ENCODE measurements around the gene SLC12A3. TPM values are rescaled to one million over a fixed set of nuclear protein-coding genes. Genes with fewer than 3 reads are reported as not detected.
"Not testable (repeated sequence)": the region's sequence is repeated elsewhere in the genome, so short reads cannot be mapped to it uniquely, and the experiment has no call there.

SLC12A3 gene
- total RNA-seq, 1 donor from 2014 or later: 5.0 TPM

DNA sequence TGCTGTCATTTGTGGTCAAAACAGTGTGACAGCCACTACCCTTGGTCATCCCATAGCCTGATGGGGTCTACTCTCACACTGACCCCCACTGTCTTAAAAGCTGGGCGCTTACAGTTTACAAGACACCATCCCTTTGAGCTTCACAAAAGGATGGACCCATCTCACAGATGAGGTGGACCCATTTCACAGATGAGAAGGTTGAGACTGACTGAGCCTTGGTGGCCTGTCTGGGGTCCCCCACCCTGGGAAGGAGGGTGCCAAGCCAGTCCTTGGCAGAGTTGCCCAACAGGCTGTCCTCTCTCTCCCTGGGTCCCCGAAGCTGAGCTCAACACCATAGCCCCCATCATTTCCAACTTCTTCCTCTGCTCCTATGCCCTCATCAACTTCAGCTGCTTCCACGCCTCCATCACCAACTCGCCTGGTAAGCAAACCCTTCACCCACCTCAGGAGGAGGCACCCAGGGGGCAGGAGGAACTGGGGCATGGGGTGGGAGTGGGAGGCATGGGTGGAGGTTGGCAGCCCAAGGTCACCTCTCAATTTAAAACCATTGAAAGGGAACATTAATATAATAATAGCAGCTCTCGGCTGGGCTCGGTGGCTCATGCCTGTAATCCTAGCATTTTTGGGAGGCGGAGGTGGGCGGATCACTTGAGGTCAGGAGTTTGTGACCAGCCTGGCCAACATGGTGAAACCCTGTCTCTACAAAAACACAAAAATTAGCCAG is 17.2 kb downstream of the SLC12A3 start:
- no peaks in the 10 kb centered on the region for H3K27me3 Mint-ChIP-seq

DNA sequence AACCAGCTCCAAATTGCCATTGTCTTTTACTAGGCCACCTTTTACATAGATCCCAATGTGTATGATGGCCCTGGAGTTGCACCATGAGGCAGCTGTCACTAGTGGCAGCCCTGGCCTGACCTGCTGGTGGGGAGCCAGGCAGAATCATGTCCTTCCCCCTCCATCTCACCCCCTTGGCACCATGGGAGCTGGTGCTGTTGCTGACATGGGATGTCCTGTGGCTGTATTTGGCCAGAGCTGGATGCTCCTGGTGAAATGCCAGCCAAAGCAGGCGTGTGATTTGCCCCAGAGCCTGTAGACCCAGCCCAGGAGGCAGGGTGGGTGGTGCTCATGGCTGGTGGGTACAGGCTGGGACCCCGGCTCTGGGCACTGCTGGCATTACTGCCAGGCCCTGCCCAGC is 18.6 kb downstream of the SLC12A3 start:
- no peak overlapping the region for H3K4me3 Mint-ChIP-seq
- H3K27me3 Mint-ChIP-seq: no peaks in the 10 kb centered on the region
- no peaks in the 10 kb centered on the region for H3K9me3 Mint-ChIP-seq
- POLR2A ChIA-PET: interaction anchor here (0.7 to 2.2 kb wide), 5 partner anchors 27 to 654 kb away, joined by 3 to 7 read pairs (median 5); no protein-coding TSS in a partner anchor
- TF ChIP-seq, protein P1, sequence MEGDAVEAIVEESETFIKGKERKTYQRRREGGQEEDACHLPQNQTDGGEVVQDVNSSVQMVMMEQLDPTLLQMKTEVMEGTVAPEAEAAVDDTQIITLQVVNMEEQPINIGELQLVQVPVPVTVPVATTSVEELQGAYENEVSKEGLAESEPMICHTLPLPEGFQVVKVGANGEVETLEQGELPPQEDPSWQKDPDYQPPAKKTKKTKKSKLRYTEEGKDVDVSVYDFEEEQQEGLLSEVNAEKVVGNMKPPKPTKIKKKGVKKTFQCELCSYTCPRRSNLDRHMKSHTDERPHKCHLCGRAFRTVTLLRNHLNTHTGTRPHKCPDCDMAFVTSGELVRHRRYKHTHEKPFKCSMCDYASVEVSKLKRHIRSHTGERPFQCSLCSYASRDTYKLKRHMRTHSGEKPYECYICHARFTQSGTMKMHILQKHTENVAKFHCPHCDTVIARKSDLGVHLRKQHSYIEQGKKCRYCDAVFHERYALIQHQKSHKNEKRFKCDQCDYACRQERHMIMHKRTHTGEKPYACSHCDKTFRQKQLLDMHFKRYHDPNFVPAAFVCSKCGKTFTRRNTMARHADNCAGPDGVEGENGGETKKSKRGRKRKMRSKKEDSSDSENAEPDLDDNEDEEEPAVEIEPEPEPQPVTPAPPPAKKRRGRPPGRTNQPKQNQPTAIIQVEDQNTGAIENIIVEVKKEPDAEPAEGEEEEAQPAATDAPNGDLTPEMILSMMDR (IDR thresholded peaks at IDR 0.05): no peak
- CTCF ChIA-PET: interaction anchor here (1.1 kb wide), 1 partner anchor 68 kb away, joined by 3 read pairs; no protein-coding TSS in a partner anchor
- DNase-seq: no peak
- no peak for ATAC-seq (ENCODE audit: low read depth)
- intact Hi-C loops (cut with micrococcal nuclease): no loop called here
- peaks cover 7% of the 10 kb centered on the region for H3K4me1 Mint-ChIP-seq
- no peaks in the 10 kb centered on the region for H3K36me3 Mint-ChIP-seq (ENCODE audit: low read depth)
- H3K27ac Mint-ChIP-seq: no peak overlapping the region

More for the DNA sequence above, 17.2 kb downstream of the SLC12A3 start:
- no peaks in the 10 kb centered on the region for H3K4me1 Mint-ChIP-seq
- POLR2A ChIA-PET: interaction anchor here (0.7 to 2.2 kb wide), 6 partner anchors 18 to 64 kb away, joined by 3 to 5 read pairs (median 3); partner anchors contain the start of gene HERPUD1
- TF ChIP-seq, protein P1 (IDR thresholded peaks at IDR 0.05): no peak
- ATAC-seq (ENCODE audit: low read depth) (no peak), DNase-seq (no peak)
- H3K36me3 Mint-ChIP-seq (ENCODE audit: low read depth): no peaks in the 10 kb centered on the region
- no peaks in the 10 kb centered on the region for H3K9me3 Mint-ChIP-seq
- H3K27ac Mint-ChIP-seq: no peak overlapping the region
- intact Hi-C loops (cut with micrococcal nuclease): no loop called here
- CTCF ChIA-PET: interaction anchor here (1.1 to 1.2 kb wide), 2 partner anchors 35 to 69 kb away, joined by 3 to 4 read pairs; no protein-coding TSS in a partner anchor
- no peak overlapping the region for H3K4me3 Mint-ChIP-seq

DNA sequence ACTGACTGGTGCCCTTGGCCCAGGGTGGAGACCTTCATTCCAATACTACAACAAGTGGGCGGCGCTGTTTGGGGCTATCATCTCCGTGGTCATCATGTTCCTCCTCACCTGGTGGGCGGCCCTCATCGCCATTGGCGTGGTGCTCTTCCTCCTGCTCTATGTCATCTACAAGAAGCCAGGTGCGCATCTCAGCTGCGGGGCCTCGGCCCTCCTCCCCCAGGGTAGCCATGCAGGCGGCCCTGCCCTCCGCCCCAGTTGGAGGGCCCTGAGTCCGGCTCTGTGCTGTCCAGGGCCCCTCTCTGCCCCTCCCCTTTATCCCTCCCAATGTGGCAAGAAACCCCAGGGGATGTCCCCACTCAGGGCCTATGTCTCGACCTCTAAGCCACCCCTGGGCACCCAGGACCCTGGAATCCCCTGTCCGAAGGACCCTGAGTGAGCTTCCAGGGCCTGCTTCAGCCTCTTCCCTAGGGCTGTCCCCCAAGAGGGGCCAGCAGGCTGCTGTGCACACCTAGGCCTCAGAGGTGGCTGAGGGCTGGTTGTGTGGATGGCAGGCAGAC is 19.1 kb downstream of the SLC12A3 start:
- CTCF ChIA-PET: no interaction called here
- Mint-ChIP-seq H3K27me3 (no peaks in the 10 kb centered on the region), H3K36me3 (ENCODE audit: low read depth) (no peaks in the 10 kb centered on the region), H3K9me3 (no peaks in the 10 kb centered on the region), H3K27ac (no peak overlapping the region), H3K4me1 (peaks cover 13% of the 10 kb centered on the region), H3K4me3 (no peak overlapping the region)
- ATAC-seq (ENCODE audit: low read depth) (no peak), DNase-seq (no peak)
- POLR2A ChIA-PET: interaction anchor here (1.2 to 2.2 kb wide), 3 partner anchors 9 to 61 kb away, joined by 3 to 5 read pairs (median 3); no protein-coding TSS in a partner anchor
- intact Hi-C loops (cut with micrococcal nuclease): no loop called here
- TF ChIP-seq, protein P1 (IDR thresholded peaks at IDR 0.05): no peak

DNA sequence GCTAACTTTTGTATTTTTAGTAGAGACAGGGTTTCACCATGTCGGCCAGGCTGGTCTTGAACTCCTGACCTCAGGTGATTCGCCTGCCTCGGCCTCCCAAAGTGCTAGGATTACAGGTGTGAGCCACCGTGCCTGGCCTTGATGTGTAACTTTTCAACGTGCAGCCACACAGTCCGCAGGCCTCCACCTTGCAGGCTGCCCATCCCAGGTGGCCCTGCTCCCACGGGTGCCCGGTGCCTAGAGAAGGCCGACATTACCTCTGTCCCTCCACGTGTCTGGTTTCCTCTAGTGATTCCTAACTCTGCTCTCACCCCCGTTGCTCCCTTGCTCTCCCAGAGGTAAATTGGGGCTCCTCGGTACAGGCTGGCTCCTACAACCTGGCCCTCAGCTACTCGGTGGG is 19.9 kb downstream of the SLC12A3 start:
- H3K4me3 Mint-ChIP-seq; H3K27me3 Mint-ChIP-seq; intact Hi-C loops (cut with micrococcal nuclease); H3K9me3 Mint-ChIP-seq; DNase-seq; ATAC-seq (ENCODE audit: low read depth); H3K36me3 Mint-ChIP-seq (ENCODE audit: low read depth); CTCF ChIA-PET; H3K27ac Mint-ChIP-seq: not testable (repeated sequence)
- POLR2A ChIA-PET: interaction anchor here (1.2 kb wide), 1 partner anchor 10 kb away, joined by 3 read pairs; no protein-coding TSS in a partner anchor
- peaks cover 16% of the 10 kb centered on the region for H3K4me1 Mint-ChIP-seq

DNA sequence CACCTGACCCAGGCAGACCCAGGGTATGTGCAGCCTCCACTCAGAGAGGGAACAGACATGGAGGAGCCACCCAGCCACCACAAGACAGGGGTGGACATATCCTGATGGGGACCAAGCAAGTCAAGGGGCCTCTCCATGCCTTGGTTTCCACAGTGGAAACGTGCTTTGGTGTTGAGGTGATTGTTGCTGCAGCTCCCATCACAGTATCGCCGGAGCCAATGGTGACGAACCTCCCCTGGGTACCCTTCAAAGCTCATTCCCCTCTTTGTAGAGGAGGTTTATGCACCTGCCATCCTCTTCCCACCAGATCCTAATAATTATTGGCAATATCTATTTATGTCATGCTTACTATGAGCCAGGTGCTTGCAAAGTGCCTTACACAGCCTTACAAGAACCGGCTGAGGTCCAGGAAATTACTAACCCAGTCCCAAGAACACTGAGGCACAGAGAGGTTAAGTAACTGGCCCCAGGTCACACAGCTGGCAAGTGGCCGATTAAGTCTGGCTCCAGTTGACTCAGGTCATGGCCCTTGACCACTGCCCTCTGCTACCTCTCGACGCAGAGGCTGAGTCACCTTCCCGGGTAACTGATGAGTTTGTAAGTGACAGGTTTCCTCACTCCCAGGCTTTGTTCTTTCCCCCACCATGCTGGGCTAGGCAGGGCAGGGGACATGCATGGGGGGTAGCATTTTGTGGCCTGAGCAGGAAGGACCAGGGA is 20.6 kb downstream of the SLC12A3 start:
- Mint-ChIP-seq H3K4me3 (no peak overlapping the region), H3K27ac (no peak overlapping the region), H3K4me1 (peaks cover 16% of the 10 kb centered on the region), H3K36me3 (ENCODE audit: low read depth) (no peaks in the 10 kb centered on the region), H3K9me3 (no peaks in the 10 kb centered on the region), H3K27me3 (no peaks in the 10 kb centered on the region)
- DNase-seq (no peak), ATAC-seq (ENCODE audit: low read depth) (no peak)
- ChIA-PET POLR2A (interaction anchor here (0.9 to 1.2 kb wide), 2 partner anchors 10 to 46 kb away, joined by 3 to 4 read pairs; partner anchors contain the start of gene HERPUD1), CTCF (no interaction called here)
- intact Hi-C loops (cut with micrococcal nuclease): no loop called here
- TF ChIP-seq, protein P1 (IDR thresholded peaks at IDR 0.05): no peak

All from activated B cell treated with CpG ODN at 0.5 μM for 24 hours (primary cell).